HCT116 (cell line): ENCODE data around the gene COPS3. TPM values are rescaled to one million over a fixed set of nuclear protein-coding genes. Genes with fewer than 3 reads are reported as not detected.

Source experiments
- ATAC-seq: fragments of 200-7000 bp; cut with Tn5 transposase; 2 replicates; pipeline ENCODE4 v1.9.1; 2020; ENCODE audit warnings: mild to moderate bottlenecking, moderate library complexity
- BruUV-seq: library from RNA; stranded (reverse); fragments of 400-500 nt; replicated peaks from 2 replicates; lab custom pipeline; 2021; lab: Mats Ljungman, UMichigan
- CTCF ChIA-PET: fragments of 300-600 bp; sonication (Branson Sonifier 250); formaldehyde crosslinking; loops from one replicate; lab custom pipeline; 2021; ENCODE audit warnings: antibody characterized with exemption; lab: Charles Lee
- POLR2A ChIA-PET: fragments of 300-600, 350-600 bp; sonication (Branson Sonifier 250); formaldehyde crosslinking; loops from one replicate; lab custom pipeline; 2021; ENCODE audit warnings: antibody characterized with exemption; lab: Charles Lee
- RAD21 ChIA-PET, 2 experiments: fragments of 300-600 bp; sonication (Branson Sonifier 250); formaldehyde crosslinking; loops; one replicate each; lab custom pipeline; 2023; ENCODE audit warnings: low total read pairs in 2 of 2; ENCODE audit not compliant: uncharacterized antibody in 2 of 2, unreplicated experiment in 2 of 2, low non-redundant PET in 1 of 2; lab: Charles Lee
- DNase-seq: peaks from one replicate; pipeline ENCODE4 v3.0.0-alpha.2; 2010; ENCODE audit warnings: low read depth, low spot score
- H2AFZ ChIP-seq: fragments of 200-600 bp; shearing (Covaris generic), sonication (generic); 2 replicates; pipeline ENCODE4 v1.6.1; 2017; ENCODE audit warnings: low read depth, mixed run types, mixed read lengths, antibody characterized with exemption, low read length; ENCODE audit not compliant: poor library complexity, severe bottlenecking
- H3K27ac ChIP-seq: 2 replicates; pipeline ENCODE4 v1.5.1; 2012; ENCODE audit warnings: low read depth, low read length
- H3K27me3 ChIP-seq: fragments of 200-600 bp; sonication (generic); 2 replicates; pipeline ENCODE4 v1.6.1; 2016; ENCODE audit warnings: mixed run types, low read length, mixed read lengths; ENCODE audit not compliant: insufficient read depth
- H3K36me3 ChIP-seq, 2 experiments: fragments of 200-500 bp in 1 of 2; fragments of 200-600 bp in 1 of 2; sonication (Bioruptor generic) in 1 of 2; sonication (generic) in 1 of 2; 2 replicates each; pipeline versions ENCODE4 v1.5.1 to v1.6.1; 2014 to 2016; ENCODE audit warnings: low read length in 2 of 2, inconsistent platforms in 1 of 2, mixed read lengths in 1 of 2, mixed run types in 1 of 2; ENCODE audit not compliant: insufficient read depth in 2 of 2, control insufficient read depth in 1 of 2
- H3K4me1 ChIP-seq, 2 experiments: fragments of 200-600 bp in 1 of 2; sonication (generic) in 1 of 2; 2 replicates each; pipeline versions ENCODE4 v1.5.1 to v1.6.1; 2012 to 2017; ENCODE audit warnings: low read length in 2 of 2, inconsistent platforms in 1 of 2, mild to moderate bottlenecking in 1 of 2, mixed read lengths in 1 of 2, mixed run types in 1 of 2, moderate library complexity in 1 of 2; ENCODE audit not compliant: insufficient read depth in 2 of 2, control insufficient read depth in 1 of 2
- H3K4me2 ChIP-seq: fragments of 200-600 bp; sonication (generic); 2 replicates; pipeline ENCODE4 v1.6.1; 2017; ENCODE audit warnings: mixed run types, low read length, mixed read lengths
- H3K4me3 ChIP-seq, 2 experiments: fragments of 200-600 bp in 1 of 2; sonication (generic) in 1 of 2; replicated peaks in 1 of 2; 2 replicates each; pipeline ENCODE4 v1.5.1; 2011 to 2016; ENCODE audit warnings: low read length in 2 of 2, control low read depth in 1 of 2, low read depth in 1 of 2, mild to moderate bottlenecking in 1 of 2, mixed read lengths in 1 of 2, mixed run types in 1 of 2
- H3K79me2 ChIP-seq: fragments of 200-600 bp; sonication (generic); 2 replicates; pipeline ENCODE4 v1.6.1; 2017; ENCODE audit warnings: mild to moderate bottlenecking, mixed run types, low read length, moderate library complexity, mixed read lengths; ENCODE audit not compliant: insufficient read depth
- H3K9ac ChIP-seq: fragments of 200-600 bp; sonication (generic); 2 replicates; pipeline ENCODE4 v1.6.1; 2016; ENCODE audit warnings: low read length, mixed read lengths
- H3K9me2 ChIP-seq: fragments of 200-600 bp; sonication (generic), shearing (Covaris generic); 2 replicates; pipeline ENCODE4 v1.6.1; 2017; ENCODE audit warnings: mixed run types, mild to moderate bottlenecking, moderate library complexity; ENCODE audit not compliant: insufficient read depth
- H3K9me3 ChIP-seq, 2 experiments: fragments of 200-500 bp in 1 of 2; fragments of 200-600 bp in 1 of 2; sonication (Bioruptor generic) in 1 of 2; sonication (generic) in 1 of 2; 2 replicates each; pipeline ENCODE4 v1.6.1; 2014 to 2017; ENCODE audit warnings: low read length in 2 of 2, mixed read lengths in 2 of 2, inconsistent platforms in 1 of 2, low read depth in 1 of 2, mild to moderate bottlenecking in 1 of 2, mixed run types in 1 of 2, moderate library complexity in 1 of 2; ENCODE audit not compliant: control insufficient read depth in 1 of 2, insufficient read depth in 1 of 2
- H4K20me1 ChIP-seq: fragments of 200-600 bp; sonication (generic), shearing (Covaris generic); 2 replicates; pipeline ENCODE4 v1.6.1; 2017; ENCODE audit warnings: mixed run types, mild to moderate bottlenecking, moderate library complexity; ENCODE audit not compliant: insufficient read depth
- CBX3 ChIP-seq: IDR thresholded peaks from 2 replicates; pipeline ENCODE4 v1.6.1; 2012; ENCODE audit warnings: low read depth
- CEBPB ChIP-seq: IDR thresholded peaks from 2 replicates; pipeline ENCODE4 v1.6.1; 2012; ENCODE audit warnings: low read depth
- CTCF ChIP-seq, 3 experiments: fragments of 200-600 bp in 1 of 3; sonication (generic) in 1 of 3; IDR thresholded peaks in 2 of 3; conservative IDR thresholded peaks in 1 of 3; 2 replicates each; pipeline ENCODE4 v1.5.1; 2012 to 2017; ENCODE audit warnings: low read depth in 2 of 3, low read length in 2 of 3, antibody characterized with exemption in 1 of 3, borderline replicate concordance in 1 of 3, control low read depth in 1 of 3, mild to moderate bottlenecking in 1 of 3, mixed read lengths in 1 of 3, mixed run types in 1 of 3, moderate library complexity in 1 of 3; ENCODE audit not compliant: insufficient read depth in 1 of 3
- EGR1 ChIP-seq: IDR thresholded peaks from 2 replicates; pipeline ENCODE4 v1.6.1; 2012; ENCODE audit warnings: low read depth
- ELF1 ChIP-seq: IDR thresholded peaks from 2 replicates; pipeline ENCODE4 v1.6.1; 2012; ENCODE audit warnings: low read depth, borderline replicate concordance
- FOSL1 ChIP-seq: IDR thresholded peaks from 2 replicates; pipeline ENCODE4 v1.6.1; 2012; ENCODE audit warnings: low read depth
- JUND ChIP-seq: IDR thresholded peaks from 2 replicates; pipeline ENCODE4 v1.6.1; 2012
- MAX ChIP-seq: IDR thresholded peaks from 2 replicates; pipeline ENCODE4 v1.6.1; 2012
- POLR2A ChIP-seq: IDR thresholded peaks from 2 replicates; pipeline ENCODE4 v1.7.0; 2011; ENCODE audit warnings: borderline replicate concordance; ENCODE audit not compliant: insufficient read depth, insufficient read length; ENCODE audit errors: extremely low read depth
- POLR2AphosphoS5 ChIP-seq: IDR thresholded peaks from 2 replicates; pipeline ENCODE4 v1.6.1; 2011; ENCODE audit warnings: mild to moderate bottlenecking, low read depth, low read length, moderate library complexity
- RAD21 ChIP-seq: IDR thresholded peaks from 2 replicates; pipeline ENCODE4 v1.6.1; 2012; ENCODE audit warnings: low read depth, mild to moderate bottlenecking
- REST ChIP-seq: IDR thresholded peaks from 2 replicates; pipeline ENCODE4 v1.6.1; 2012; ENCODE audit warnings: low read depth
- SIN3A ChIP-seq: IDR thresholded peaks from 2 replicates; pipeline ENCODE4 v1.6.1; 2012; ENCODE audit warnings: low read depth
- SP1 ChIP-seq: IDR thresholded peaks from 2 replicates; pipeline ENCODE4 v1.6.1; 2012; ENCODE audit warnings: low read depth
- YY1 ChIP-seq: IDR thresholded peaks from 2 replicates; pipeline ENCODE4 v1.6.1; 2011; ENCODE audit warnings: low read length, low read depth, moderate library complexity, mild to moderate bottlenecking; ENCODE audit not compliant: insufficient replicate concordance; ENCODE audit errors: extremely low read depth
- ZBTB33 ChIP-seq: IDR thresholded peaks from 2 replicates; pipeline ENCODE4 v1.6.1; 2011; ENCODE audit warnings: mild to moderate bottlenecking, low read length, moderate library complexity; ENCODE audit not compliant: insufficient replicate concordance; ENCODE audit errors: extremely low read depth
- ZFX ChIP-seq: fragments of 450-650 bp; IDR thresholded peaks from 2 replicates; pipeline ENCODE4 v1.6.1; 2017
- ZNF274 ChIP-seq: fragments of 200-500 bp; sonication (Bioruptor generic); IDR thresholded peaks from 2 replicates; pipeline ENCODE4 v1.6.1; 2014; ENCODE audit warnings: mild to moderate bottlenecking, low read depth, low read length, inconsistent platforms
- intact Hi-C: fragments of 100-400 bp; cut with micrococcal nuclease; formaldehyde crosslinking; loops from 2 replicates; pipeline ENCODE4 v1.10.0; 2022
- total RNA-seq: library from RNA; stranded (reverse); gene quantifications from one replicate; pipeline ENCODE4 v1.2.1, GENCODE V29; 2021; ENCODE audit not compliant: unreplicated experiment

The COPS3 gene
- total RNA-seq, 1 experiment from 2014 or later, result 99.0 TPM

- TF ChIP-seq FOSL1 (no peak), CEBPB (no peak)
These were observed 80.7 kb downstream of the COPS3 start (continued) for GRCh38 chr17:17200311-17200710.

- ChIA-PET CTCF (no interaction called here), POLR2A (no interaction called here), RAD21 (no interaction called here)
- H3K79me2 ChIP-seq, result 0 out of 2 replicates have a peak, but pooled peaks cover 6% of the 10 kb centered on the region
- H4K20me1 ChIP-seq, result no peaks in the 10 kb centered on the region
- no peaks in the 10 kb centered on the region for H3K27me3 ChIP-seq
- no peak overlapping the region for H3K9ac ChIP-seq
- no TSS peak for BruUV-seq
- DNase-seq (no peak), ATAC-seq (no peak)
- H3K36me3 ChIP-seq, result peaks cover 6 to 17% of the 10 kb centered on the region in 2 experiments; a peak in 3 of 4 replicates
- no peaks in the 10 kb centered on the region for H3K9me3 ChIP-seq
- H3K4me2 ChIP-seq, result no peak overlapping the region
- no peaks in the 10 kb centered on the region for H3K4me1 ChIP-seq
- no peak overlapping the region for H3K4me3 ChIP-seq
- intact Hi-C loops, result no loop called here
- H2AFZ ChIP-seq, result no peak overlapping the region
- TF ChIP-seq REST (no peak), CBX3 (no peak), ELF1 (no peak), YY1 (no peak), POLR2A (no peak), EGR1 (no peak), ZFX (no peak), ZNF274 (no peak), JUND (no peak), SIN3A (no peak), ZBTB33 (no peak), POLR2AphosphoS5 (no peak), MAX (no peak), SP1 (no peak), RAD21 (no peak), CTCF (IDR thresholded peaks at IDR 0.05 in 2 of 3, conservative IDR thresholded peaks at IDR 0.05 in 1 of 3; ENCODE audit: borderline replicate concordance in 1 of 3, insufficient read depth in 1 of 3, low read depth in 2 of 3, low read length in 2 of 3) (no peak)
- no peak overlapping the region for H3K27ac ChIP-seq
- no peaks in the 10 kb centered on the region for H3K9me2 ChIP-seq
These were observed 82.8 kb downstream of the COPS3 start for GRCh38 chr17:17198281-17198680.
